GM21528 (cell line): ENCODE measurements around the gene YTHDC1.
A peak's percentile ranks its signal among the peaks of the same experiment; 100 is the strongest.

Source experiments
- ATAC-seq: cut with Tn5 transposase; IDR thresholded peaks from one replicate; pipeline ENCODE4 v1.9.1; 2021; ENCODE audit warnings: mild to moderate bottlenecking, moderate library complexity; ENCODE audit not compliant: unreplicated experiment, low FRiP score

YTHDC1 gene

GRCh38 chr4:68360231-68360968 is 10.5 kb upstream of the YTHDC1 start:
- ATAC-seq = no peak

GRCh38 chr4:68359508-68359907 is 9.6 kb upstream of the YTHDC1 start:
- ATAC-seq = peak; percentile 82

GRCh38 chr4:68358988-68359387 is 9.1 kb upstream of the YTHDC1 start:
- ATAC-seq = peak; percentile 4

- ATAC-seq = no peak
Observed at GRCh38 chr4:68352791-68353190, 2.9 kb upstream of the YTHDC1 start.

GRCh38 chr4:68349279-68349648 is 626 bp downstream of the YTHDC1 start:
- peak; percentile 19 for ATAC-seq

GRCh38 chr4:68348577-68348976 is 1.3 kb downstream of the YTHDC1 start:
- ATAC-seq = no peak

GRCh38 chr4:68347845-68348244 is 2.0 kb downstream of the YTHDC1 start:
- ATAC-seq = no peak

GRCh38 chr4:68346461-68346860 is 3.4 kb downstream of the YTHDC1 start:
- ATAC-seq = no peak

- no peak for ATAC-seq
Observed at GRCh38 chr4:68344785-68345184, 5.1 kb downstream of the YTHDC1 start.

GRCh38 chr4:68344049-68344448 is 5.8 kb downstream of the YTHDC1 start:
- no peak for ATAC-seq

- ATAC-seq = no peak
Observed at GRCh38 chr4:68342134-68342533, 7.8 kb downstream of the YTHDC1 start.

GRCh38 chr4:68338625-68339024 is 11.3 kb downstream of the YTHDC1 start:
- ATAC-seq = no peak

- no peak for ATAC-seq
Observed at GRCh38 chr4:68337522-68337921, 12.4 kb downstream of the YTHDC1 start.

GRCh38 chr4:68337004-68337403 is 12.9 kb downstream of the YTHDC1 start:
- no peak for ATAC-seq

- ATAC-seq = no peak
Observed at GRCh38 chr4:68336530-68336929, 13.4 kb downstream of the YTHDC1 start.

- no peak for ATAC-seq
Observed at GRCh38 chr4:68326141-68326540, 23.7 kb downstream of the YTHDC1 start.

GRCh38 chr4:68324519-68325262 is 25.2 kb downstream of the YTHDC1 start:
- no peak for ATAC-seq

- ATAC-seq = no peak
Observed at GRCh38 chr4:68319040-68319439, 30.9 kb downstream of the YTHDC1 start.

- ATAC-seq = no peak
Observed at GRCh38 chr4:68316193-68316969, 33.5 kb downstream of the YTHDC1 start.

- ATAC-seq = no peak
Observed at GRCh38 chr4:68310651-68311247, 39.1 kb downstream of the YTHDC1 start.

GRCh38 chr4:68304731-68305130 is 45.2 kb downstream of the YTHDC1 start:
- no peak for ATAC-seq
